ENCODE measurements around the gene PDSS1. TPM values are rescaled to one million over a fixed set of nuclear protein-coding genes. Genes with fewer than 3 reads are reported as not detected.
"Not testable (repeated sequence)": the region's sequence is repeated elsewhere in the genome, so short reads cannot be mapped to it uniquely, and the experiment has no call there.

Gene PDSS1
- total and polyA plus RNA-seq, 11 donors = 1.8 to 13.5 (median 5.6) TPM

GRCh38 chr10:26780793-26781601 lies 83.5 kb downstream of the PDSS1 start:
- peaks cover 0 to 5% (median 0%) of the 10 kb centered on the region in 9 donors for H3K36me3 ChIP-seq
- TF ChIP-seq CTCF (IDR thresholded peaks at IDR 0.05) = no peak
- no peak for TF ChIP-seq POLR2A (IDR thresholded peaks at IDR 0.05)
- H3K4me1 ChIP-seq = peaks cover 0 to 38% (median 19%) of the 10 kb centered on the region in 12 donors
- DNase-seq = no peak
- ATAC-seq = peak in 3 of 4 donors; percentile 12 to 59 (median 49)
- H3K27me3 ChIP-seq = no peaks in the 10 kb centered on the region
- no peaks in the 10 kb centered on the region for H3K9me3 ChIP-seq
- intact Hi-C loops (cut with DNase I) = no loop called here
- H3K4me3 ChIP-seq = no peak overlapping the region
- no peak overlapping the region for H3K27ac ChIP-seq
- 70 to 84% (median 81%) methylated on average over 4 of the region's 4 CpGs for WGBS, 4 donors

GRCh38 chr10:26781797-26782196 lies 84.3 kb downstream of the PDSS1 start:
- DNase-seq = no peak
- Histone ChIP-seq H3K4me3 (no peak overlapping the region), H3K4me1 (peaks cover 0 to 38% (median 19%) of the 10 kb centered on the region in 12 donors), H3K9me3 (no peaks in the 10 kb centered on the region), H3K27ac (no peak overlapping the region), H3K27me3 (no peaks in the 10 kb centered on the region), H3K36me3 (peaks cover 0 to 1% (median 0%) of the 10 kb centered on the region in 9 donors)
- WGBS, 4 donors = 65 to 76% (median 72%) methylated on average over 2 of the region's 2 CpGs
- TF ChIP-seq CTCF (IDR thresholded peaks at IDR 0.05) = no peak
- no peak for TF ChIP-seq POLR2A (IDR thresholded peaks at IDR 0.05)
- peak in 1 of 4 donors; percentile 15 for ATAC-seq
- intact Hi-C loops (cut with DNase I) = no loop called here

- DNase-seq = no peak
- Histone ChIP-seq H3K4me3 (no peak overlapping the region), H3K36me3 (no peaks in the 10 kb centered on the region), H3K27ac (no peak overlapping the region), H3K27me3 (no peaks in the 10 kb centered on the region), H3K4me1 (peaks cover 0 to 17% (median 6%) of the 10 kb centered on the region in 12 donors), H3K9me3 (peaks cover 0 to 3% (median 0%) of the 10 kb centered on the region in 12 donors)
- no peak for TF ChIP-seq CTCF (IDR thresholded peaks at IDR 0.05)
- TF ChIP-seq POLR2A (IDR thresholded peaks at IDR 0.05) = no peak
- intact Hi-C loops (cut with DNase I) = no loop called here
- no peak for ATAC-seq
- WGBS, 4 donors = 96 to 99% (median 98%) methylated on average over 3 of the region's 3 CpGs
Measured at GRCh38 chr10:26787362-26787761, 89.9 kb downstream of the PDSS1 start.

- ATAC-seq, H3K4me3 ChIP-seq, H3K27me3 ChIP-seq, DNase-seq, H3K36me3 ChIP-seq, H3K27ac ChIP-seq, H3K9me3 ChIP-seq: not testable (repeated sequence)
- intact Hi-C loops (cut with DNase I) = loop anchor here in 1 of 10 donors (10.0 kb wide), 1 partner anchor 55 kb away; no protein-coding TSS in a partner anchor
- H3K4me1 ChIP-seq = peaks cover 0 to 29% (median 15%) of the 10 kb centered on the region in 12 donors
- 93 to 99% (median 96%) methylated on average over 2 of the region's 2 CpGs for WGBS, 4 donors
Measured at GRCh38 chr10:26789779-26790178, 92.3 kb downstream of the PDSS1 start.
